Brain microvascular endothelial cell (primary cell): ENCODE measurements around the gene C19orf38.
A peak's percentile ranks its signal among the peaks of the same experiment; 100 is the strongest.
"Not testable (repeated sequence)": the region's sequence is repeated elsewhere in the genome, so short reads cannot be mapped to it uniquely, and the experiment has no call there.

ENCODE experiments used
- DNase-seq: peaks from one replicate; pipeline ENCODE4 v3.0.0-alpha.2; 2020
- H3K27ac ChIP-seq: fragments of 250-450 bp; sonication (Bioruptor Pico); 2 replicates; pipeline ENCODE4 v1.5.1; 2020; ENCODE audit warnings: mild to moderate bottlenecking, moderate library complexity
- H3K27me3 ChIP-seq: fragments of 250-450 bp; sonication (Bioruptor Pico); replicated peaks from 2 replicates; pipeline ENCODE4 v1.5.1; 2020; ENCODE audit warnings: mild to moderate bottlenecking
- H3K36me3 ChIP-seq: fragments of 250-450 bp; sonication (Bioruptor Pico); replicated peaks from 2 replicates; pipeline ENCODE4 v1.5.1; 2020; ENCODE audit warnings: mild to moderate bottlenecking
- H3K4me3 ChIP-seq: 2 replicates; pipeline ENCODE4 v1.5.1; 2011; ENCODE audit warnings: low read depth, mild to moderate bottlenecking, control low read depth, low read length, moderate library complexity
- in situ Hi-C: cut with HindIII; loops from 2 replicates; pipeline ENCODE4 v1.10.0; 2017; ENCODE audit warnings: low sequenced_read_pairs, low pct_ligation_motif_present
- TF ChIP-seq, protein P1 (sequence below): IDR thresholded peaks from 2 replicates; pipeline ENCODE4 v1.5.1; 2011; ENCODE audit warnings: low read depth, mild to moderate bottlenecking, moderate library complexity, low read length, control low read depth, inconsistent platforms; ENCODE audit errors: missing control alignments

Gene C19orf38

DNA sequence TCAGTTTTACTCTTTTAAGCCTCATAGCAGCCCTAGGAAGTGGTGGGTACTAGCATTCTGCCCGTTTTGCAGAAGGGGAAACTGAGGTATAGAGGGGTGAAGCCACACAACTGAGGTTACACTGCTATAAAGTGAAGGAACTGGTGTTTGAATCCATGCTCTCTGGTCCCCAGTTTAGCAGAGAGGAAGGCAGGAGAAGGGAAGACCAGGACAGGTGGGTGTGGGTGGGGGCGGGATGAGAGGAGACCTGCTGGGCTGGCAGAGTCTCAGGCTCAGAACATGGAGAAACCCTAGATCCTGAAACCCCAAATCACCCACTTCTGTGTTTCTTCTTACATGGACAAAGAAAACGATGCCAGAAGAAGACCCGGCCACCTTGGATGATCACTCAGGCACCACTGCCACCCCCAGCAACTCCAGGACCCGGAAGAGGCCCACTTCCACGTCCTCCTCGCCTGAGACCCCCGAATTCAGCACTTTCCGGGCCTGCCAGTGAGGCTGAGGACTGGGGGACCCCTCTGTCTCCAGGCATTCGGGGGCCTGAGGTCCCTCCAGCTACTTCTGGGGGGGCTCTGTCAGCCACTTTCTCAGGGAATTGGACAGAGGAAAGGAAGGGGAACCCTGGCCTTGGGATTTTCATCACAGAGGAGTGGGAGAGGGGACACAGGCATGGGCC, 20.8 kb downstream of the C19orf38 start:
- TF ChIP-seq, protein P1, sequence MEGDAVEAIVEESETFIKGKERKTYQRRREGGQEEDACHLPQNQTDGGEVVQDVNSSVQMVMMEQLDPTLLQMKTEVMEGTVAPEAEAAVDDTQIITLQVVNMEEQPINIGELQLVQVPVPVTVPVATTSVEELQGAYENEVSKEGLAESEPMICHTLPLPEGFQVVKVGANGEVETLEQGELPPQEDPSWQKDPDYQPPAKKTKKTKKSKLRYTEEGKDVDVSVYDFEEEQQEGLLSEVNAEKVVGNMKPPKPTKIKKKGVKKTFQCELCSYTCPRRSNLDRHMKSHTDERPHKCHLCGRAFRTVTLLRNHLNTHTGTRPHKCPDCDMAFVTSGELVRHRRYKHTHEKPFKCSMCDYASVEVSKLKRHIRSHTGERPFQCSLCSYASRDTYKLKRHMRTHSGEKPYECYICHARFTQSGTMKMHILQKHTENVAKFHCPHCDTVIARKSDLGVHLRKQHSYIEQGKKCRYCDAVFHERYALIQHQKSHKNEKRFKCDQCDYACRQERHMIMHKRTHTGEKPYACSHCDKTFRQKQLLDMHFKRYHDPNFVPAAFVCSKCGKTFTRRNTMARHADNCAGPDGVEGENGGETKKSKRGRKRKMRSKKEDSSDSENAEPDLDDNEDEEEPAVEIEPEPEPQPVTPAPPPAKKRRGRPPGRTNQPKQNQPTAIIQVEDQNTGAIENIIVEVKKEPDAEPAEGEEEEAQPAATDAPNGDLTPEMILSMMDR: no peak
- no peak overlapping the region for H3K4me3 ChIP-seq
- H3K27me3 ChIP-seq: no peaks in the 10 kb centered on the region
- in situ Hi-C loops: no loop called here
- no peaks in the 10 kb centered on the region for H3K36me3 ChIP-seq
- no peak overlapping the region for H3K27ac ChIP-seq
- DNase-seq: no peak

DNA sequence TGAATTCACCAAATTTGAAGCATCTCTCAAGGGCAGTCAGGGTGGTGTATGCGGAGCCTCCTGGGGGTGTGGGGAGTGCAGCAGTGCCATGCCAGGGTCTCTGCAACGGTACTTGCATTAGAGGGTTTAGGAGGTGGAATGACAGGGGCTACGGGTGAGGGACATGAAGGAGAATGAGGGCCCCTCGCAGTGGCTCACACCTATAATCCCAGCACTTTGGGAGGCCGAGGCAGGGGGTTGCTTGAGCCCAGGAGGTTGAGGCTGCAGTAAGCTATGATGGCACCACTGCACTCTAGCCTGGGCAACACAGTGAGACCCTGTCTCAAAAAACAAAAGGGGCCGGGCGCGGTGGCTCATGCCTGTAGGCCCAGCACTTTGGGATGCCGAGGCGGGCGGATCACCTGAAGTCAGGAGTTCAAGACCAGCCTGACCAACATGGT, 21.7 kb downstream of the C19orf38 start:
- H3K36me3 ChIP-seq, H3K27me3 ChIP-seq, DNase-seq, H3K4me3 ChIP-seq, H3K27ac ChIP-seq, in situ Hi-C loops: not testable (repeated sequence)

DNA sequence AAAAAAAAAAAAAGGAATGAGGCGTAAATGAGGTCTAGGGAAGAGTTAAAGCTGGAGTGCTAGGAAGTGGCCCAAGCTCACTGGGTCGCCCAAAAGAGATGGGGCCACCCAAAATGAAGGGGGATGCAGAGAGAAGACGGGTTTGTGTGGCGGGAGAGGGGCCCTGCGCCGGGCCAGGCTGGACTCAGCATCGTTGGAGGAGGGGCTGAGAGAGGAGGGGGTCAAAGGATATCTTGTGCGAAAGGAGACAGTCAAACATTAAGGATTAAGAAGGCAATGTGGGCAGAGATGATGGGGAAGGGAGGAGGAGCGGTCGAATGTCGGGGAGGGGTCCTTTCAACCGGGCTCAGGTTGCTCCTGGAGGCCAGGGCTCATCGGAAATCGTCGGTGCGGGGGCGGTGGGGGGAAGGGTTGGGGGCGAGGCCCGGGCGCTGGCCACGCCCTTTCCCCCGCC, 22.3 kb downstream of the C19orf38 start:
- peak overlapping the region; percentile 59 for H3K27ac ChIP-seq
- peak overlapping the region; percentile 57 for H3K4me3 ChIP-seq
- in situ Hi-C loops: no loop called here
- no peak for DNase-seq
- H3K27me3 ChIP-seq: no peaks in the 10 kb centered on the region
- TF ChIP-seq, protein P1: no peak
- H3K36me3 ChIP-seq: no peaks in the 10 kb centered on the region

DNA sequence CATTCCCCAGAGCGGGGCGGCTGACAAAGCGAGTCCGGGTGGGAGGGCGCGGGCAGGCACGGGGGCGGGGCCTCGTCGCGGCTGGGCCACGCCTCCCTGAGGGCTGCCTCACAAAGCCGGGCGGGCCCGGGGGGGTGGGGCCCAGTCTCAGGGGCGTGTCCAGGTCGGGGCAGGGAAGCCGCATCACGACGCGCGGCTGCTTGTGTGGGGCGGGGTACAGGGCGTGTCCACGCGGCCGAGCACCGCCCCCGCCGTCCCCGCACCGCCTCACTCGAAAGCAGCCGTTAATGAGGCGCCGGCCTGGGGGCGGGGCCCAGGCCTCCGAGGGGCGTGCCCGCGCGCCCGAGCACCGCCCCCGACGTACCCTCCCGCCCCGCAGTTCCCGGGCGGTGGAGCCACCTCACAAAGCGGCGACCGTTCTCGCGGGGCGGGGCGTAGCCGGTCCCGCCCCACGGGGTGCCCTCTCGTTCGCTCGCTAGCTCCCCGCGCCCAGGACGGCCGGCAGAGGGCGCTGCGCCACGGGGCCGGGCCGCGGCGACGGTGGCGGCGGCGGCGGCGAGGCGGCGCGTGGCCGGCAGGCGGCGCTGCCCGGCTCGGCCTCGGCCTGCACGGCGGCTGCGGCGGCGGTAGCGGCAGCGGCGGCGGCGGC, 22.9 kb downstream of the C19orf38 start, which contains the start of gene CARM1:
CARM1 (plus strand) TSS at position 599 of the 649 bp plus-strand sequence. CDS start 150 bp downstream, outside the sequence.
- in situ Hi-C loops: no loop called here
- no peaks in the 10 kb centered on the region for H3K27me3 ChIP-seq
- peak within 1 kb of the TSS; percentile 86 for H3K4me3 ChIP-seq
- peak; percentile 97 for DNase-seq
- peak within 1 kb of the TSS; percentile 59 for H3K27ac ChIP-seq
- H3K36me3 ChIP-seq: no peaks in the 10 kb centered on the region
- TF ChIP-seq, protein P1: peak; percentile 54

DNA sequence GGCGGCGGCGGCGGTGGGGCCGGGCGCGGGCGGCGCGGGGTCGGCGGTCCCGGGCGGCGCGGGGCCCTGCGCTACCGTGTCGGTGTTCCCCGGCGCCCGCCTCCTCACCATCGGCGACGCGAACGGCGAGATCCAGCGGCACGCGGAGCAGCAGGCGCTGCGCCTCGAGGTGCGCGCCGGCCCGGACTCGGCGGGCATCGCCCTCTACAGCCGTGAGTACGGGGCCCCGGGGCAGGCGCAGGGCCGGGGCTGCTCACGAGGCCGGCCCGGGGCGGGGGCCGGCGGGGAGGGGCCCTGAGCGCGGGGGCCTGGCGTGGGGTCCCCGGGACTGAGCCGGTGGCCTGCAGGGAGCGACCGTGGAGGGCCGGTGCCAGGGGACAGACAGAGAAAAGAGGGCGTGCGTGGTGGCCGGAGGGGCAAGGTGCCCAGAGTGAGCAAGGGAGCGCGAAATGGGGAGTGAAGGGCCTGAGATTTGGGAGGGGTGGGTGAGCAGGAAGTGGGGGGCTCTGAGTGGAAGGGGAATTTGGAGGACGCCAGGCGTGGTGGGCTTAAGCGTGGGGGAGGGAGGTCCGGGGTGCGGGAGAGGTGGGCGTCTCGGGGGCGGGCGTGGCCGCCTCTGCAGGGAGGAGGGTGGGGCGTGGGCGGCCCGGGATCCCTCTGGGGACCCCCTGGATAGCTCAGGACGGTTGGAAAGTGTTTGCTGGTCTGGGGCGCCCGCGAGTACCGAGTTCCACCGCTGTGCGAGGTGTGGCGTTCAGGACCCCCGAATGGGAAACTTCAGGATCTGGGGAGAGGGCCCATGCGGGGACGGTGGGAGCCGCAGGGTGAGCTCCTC, 23.7 kb downstream of the C19orf38 start:
- TF ChIP-seq, protein P1: peak; percentile 41
- Histone ChIP-seq H3K4me3 (peak overlapping the region; percentile 86), H3K36me3 (no peaks in the 10 kb centered on the region), H3K27ac (peak overlapping the region; percentile 56), H3K27me3 (no peaks in the 10 kb centered on the region)
- in situ Hi-C loops: no loop called here
- DNase-seq: no peak
